Measurements from ENCODE around the gene TINCR. TPM values are rescaled to one million over a fixed set of nuclear protein-coding genes. Genes with fewer than 3 reads are reported as not detected.

TINCR gene
- total RNA-seq, 1 donor from 2014 or later, result 0.75 TPM

DNA sequence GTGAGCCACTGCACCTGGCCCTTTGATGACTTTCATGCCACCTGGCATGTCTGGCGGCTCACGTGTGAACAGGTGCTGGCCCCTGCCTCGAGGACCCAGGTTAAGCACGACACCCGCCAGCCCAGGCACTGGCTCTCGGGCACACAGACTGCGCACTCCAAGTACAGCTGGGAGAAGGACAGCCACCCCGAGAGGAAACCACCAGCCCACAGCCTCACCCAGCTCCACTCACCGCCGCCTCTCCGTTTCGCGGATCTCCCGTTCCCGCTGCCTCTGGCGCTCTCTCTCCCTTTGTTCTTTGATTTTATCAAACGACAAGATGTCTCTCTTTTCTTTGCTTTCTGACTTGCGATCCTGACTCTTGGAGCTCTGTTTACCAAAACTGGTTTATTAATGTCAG is 27.4 kb upstream of the TINCR start:
- no peak for DNase-seq (ENCODE audit: low spot score)
- no peaks in the 10 kb centered on the region for H3K27me3 Mint-ChIP-seq (ENCODE audit: insufficient read depth)
- peaks cover 49% of the 10 kb centered on the region for H3K36me3 Mint-ChIP-seq (ENCODE audit: low read depth)
- no peak overlapping the region for H3K4me3 Mint-ChIP-seq
- H3K4me1 Mint-ChIP-seq (ENCODE audit: low read depth), result peaks cover 5% of the 10 kb centered on the region
- no peaks in the 10 kb centered on the region for H3K9me3 Mint-ChIP-seq
- intact Hi-C loops (cut with micrococcal nuclease), result no loop called here
- H3K27ac Mint-ChIP-seq, result no peak overlapping the region

- Mint-ChIP-seq H3K27ac (no peak overlapping the region), H3K4me1 (ENCODE audit: low read depth) (peaks cover 5% of the 10 kb centered on the region)
- no peak for DNase-seq (ENCODE audit: low spot score)
These were observed 26.8 kb upstream of the TINCR start for GRCh38 chr19:5594521-5594950.

DNA sequence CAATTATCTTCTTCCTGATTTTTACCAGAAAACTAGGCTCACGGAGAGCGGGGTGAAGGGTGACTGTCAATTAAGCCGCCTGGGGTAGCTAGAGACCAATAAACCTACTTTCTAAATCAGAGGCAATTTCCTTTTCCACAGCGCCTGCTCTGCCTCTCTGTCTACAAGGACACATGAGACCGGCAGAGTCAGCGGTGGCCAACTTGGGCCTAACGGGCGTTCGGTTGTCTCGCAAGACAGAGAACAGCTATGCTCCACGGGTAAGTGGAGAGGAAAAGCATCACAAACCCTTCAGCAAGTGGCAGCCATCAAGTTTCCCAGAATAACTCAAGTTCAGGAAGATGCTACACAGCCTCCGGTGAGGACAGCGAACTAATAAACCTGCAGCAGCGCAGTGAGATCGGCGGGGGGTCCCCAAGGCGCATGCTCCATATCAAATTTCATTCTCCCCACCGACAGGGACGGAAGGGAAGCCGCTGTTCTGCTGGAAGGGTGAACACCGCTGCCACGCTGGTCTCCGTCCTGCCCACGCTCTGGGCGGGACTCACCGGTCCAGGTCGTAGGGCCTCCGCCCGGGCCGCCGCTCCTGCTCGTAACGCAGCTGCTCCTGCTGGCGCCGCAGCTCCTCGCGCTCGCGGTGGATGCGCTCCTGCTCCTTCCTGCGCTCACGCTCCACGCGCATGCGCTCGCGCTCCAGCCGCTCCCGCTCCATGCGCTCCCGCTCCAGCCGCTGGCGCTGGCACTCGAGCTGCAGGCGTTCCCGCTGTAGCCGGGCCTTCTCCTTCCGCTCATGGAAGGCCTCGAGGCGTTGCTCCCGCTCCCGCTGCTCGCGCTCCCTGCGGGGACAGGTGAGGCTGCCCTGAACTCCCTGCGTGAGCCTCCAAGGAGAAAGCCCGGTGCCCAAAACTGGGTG is 25.8 kb upstream of the TINCR start:
- H3K27ac Mint-ChIP-seq, result no peak overlapping the region
- peaks cover 5% of the 10 kb centered on the region for H3K4me1 Mint-ChIP-seq (ENCODE audit: low read depth)
- no peak for DNase-seq (ENCODE audit: low spot score)
- no peaks in the 10 kb centered on the region for H3K9me3 Mint-ChIP-seq
- no peaks in the 10 kb centered on the region for H3K27me3 Mint-ChIP-seq (ENCODE audit: insufficient read depth)
- no peak overlapping the region for H3K4me3 Mint-ChIP-seq
- intact Hi-C loops (cut with micrococcal nuclease), result no loop called here
- H3K36me3 Mint-ChIP-seq (ENCODE audit: low read depth), result peaks cover 41% of the 10 kb centered on the region

More at GRCh38 chr19:5594521-5594950, 26.8 kb upstream of the TINCR start:
- Mint-ChIP-seq H3K4me3 (no peak overlapping the region), H3K27me3 (ENCODE audit: insufficient read depth) (no peaks in the 10 kb centered on the region), H3K9me3 (no peaks in the 10 kb centered on the region), H3K36me3 (ENCODE audit: low read depth) (peaks cover 48% of the 10 kb centered on the region)
- intact Hi-C loops (cut with micrococcal nuclease), result no loop called here

DNA sequence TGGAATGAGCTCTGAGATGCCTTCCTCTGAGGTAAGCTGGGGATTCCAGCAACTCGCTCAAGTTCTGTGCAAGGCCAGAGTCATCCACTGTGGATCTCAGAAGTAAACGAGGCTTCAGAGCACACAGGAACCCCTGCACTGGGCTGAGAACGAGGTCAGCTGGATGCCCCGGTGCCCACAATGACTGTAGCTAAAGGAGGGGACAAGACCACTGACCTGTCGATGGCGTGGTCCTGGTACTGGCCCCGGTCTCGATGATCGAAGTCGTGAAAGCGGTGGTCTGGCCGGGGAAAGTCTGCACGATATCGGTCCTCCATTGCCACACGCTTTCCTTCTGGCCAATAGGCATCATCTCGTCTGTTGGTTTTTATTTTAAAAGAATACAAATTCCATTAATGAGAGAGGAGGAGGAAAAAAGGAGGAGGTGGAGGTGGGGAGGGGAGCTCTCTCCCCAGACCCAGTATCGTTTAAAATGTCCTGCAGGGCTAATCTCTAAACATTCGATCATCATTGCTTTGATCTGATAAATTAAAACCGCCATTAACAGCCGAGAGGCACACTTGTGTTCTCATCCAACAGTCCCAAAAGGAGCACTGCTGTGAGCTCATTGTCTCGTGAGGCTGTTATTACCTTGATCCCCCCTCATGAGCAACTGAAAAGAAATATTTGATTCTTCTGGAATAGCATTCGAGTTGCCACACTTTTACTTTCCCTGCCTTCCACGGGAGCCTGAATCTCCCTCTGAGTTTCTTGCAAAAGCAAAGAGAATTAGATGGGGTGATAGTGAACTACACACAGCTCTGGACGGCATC is 25.0 kb upstream of the TINCR start:
- DNase-seq (ENCODE audit: low spot score), result no peak
- H3K4me3 Mint-ChIP-seq, result no peak overlapping the region
- no peaks in the 10 kb centered on the region for H3K9me3 Mint-ChIP-seq
- no peaks in the 10 kb centered on the region for H3K27me3 Mint-ChIP-seq (ENCODE audit: insufficient read depth)
- no peak overlapping the region for H3K27ac Mint-ChIP-seq
- intact Hi-C loops (cut with micrococcal nuclease), result no loop called here
- peaks cover 47% of the 10 kb centered on the region for H3K36me3 Mint-ChIP-seq (ENCODE audit: low read depth)
- H3K4me1 Mint-ChIP-seq (ENCODE audit: low read depth), result peaks cover 5% of the 10 kb centered on the region

- no peak overlapping the region for H3K27ac Mint-ChIP-seq
- H3K9me3 Mint-ChIP-seq, result no peaks in the 10 kb centered on the region
- no peaks in the 10 kb centered on the region for H3K27me3 Mint-ChIP-seq (ENCODE audit: insufficient read depth)
- H3K36me3 Mint-ChIP-seq (ENCODE audit: low read depth), result peaks cover 43% of the 10 kb centered on the region
- intact Hi-C loops (cut with micrococcal nuclease), result no loop called here
- peaks cover 5% of the 10 kb centered on the region for H3K4me1 Mint-ChIP-seq (ENCODE audit: low read depth)
- DNase-seq (ENCODE audit: low spot score), result no peak
- H3K4me3 Mint-ChIP-seq, result no peak overlapping the region
These were observed 23.7 kb upstream of the TINCR start for GRCh38 chr19:5591476-5591875.

DNA sequence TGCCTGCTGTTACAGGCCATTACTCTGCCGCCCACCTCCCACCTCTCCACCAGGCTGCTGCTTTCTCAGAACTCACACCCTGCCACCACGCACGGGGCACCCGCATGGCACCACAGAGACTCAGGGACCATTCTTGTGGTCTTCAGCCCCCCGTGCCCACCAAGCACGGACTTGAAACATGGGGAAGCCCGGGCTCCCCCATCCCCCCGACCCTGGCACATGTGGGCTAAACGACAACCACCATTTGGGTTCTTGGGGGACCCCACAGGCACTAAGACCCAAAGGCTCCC is 23.1 kb upstream of the TINCR start:
- Mint-ChIP-seq H3K4me3 (no peak overlapping the region), H3K9me3 (no peaks in the 10 kb centered on the region), H3K36me3 (ENCODE audit: low read depth) (peaks cover 43% of the 10 kb centered on the region), H3K27me3 (ENCODE audit: insufficient read depth) (no peaks in the 10 kb centered on the region), H3K27ac (no peak overlapping the region), H3K4me1 (ENCODE audit: low read depth) (peaks cover 8% of the 10 kb centered on the region)
- intact Hi-C loops (cut with micrococcal nuclease), result no loop called here
- DNase-seq (ENCODE audit: low spot score), result no peak

DNA sequence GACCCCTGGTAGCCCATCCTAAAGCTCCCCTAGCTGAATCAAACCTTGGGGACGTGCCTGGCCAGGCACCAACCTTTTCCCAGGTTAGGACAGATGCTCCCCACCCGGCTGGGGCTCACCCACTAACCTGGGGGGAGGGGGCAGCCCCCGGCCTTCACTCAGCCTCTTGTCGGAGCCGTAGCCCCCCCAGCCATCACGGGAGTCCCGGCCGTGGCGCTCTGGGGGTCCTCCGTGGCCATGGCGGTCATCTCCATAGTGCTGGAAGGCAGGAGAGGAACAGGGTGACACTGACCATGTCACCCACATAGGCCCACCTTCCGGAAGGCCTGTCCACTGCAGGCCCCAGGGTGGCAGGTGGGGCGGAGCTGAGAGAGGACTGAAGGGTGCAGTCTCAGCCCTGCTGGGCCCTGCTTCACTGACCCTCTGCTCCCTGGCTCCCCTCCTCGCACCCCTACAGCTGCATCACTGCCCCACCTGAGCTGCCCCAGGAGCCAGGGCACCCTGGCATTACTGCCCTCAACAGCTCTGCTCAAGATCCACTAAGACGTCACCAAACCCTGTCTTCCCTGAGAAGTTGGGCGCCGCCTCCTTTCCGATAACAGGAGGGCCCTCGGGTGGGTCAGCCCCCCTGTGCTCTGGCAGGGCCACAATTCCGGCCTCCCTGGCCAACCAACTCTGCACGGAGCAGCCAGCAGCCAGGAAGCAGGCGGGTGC is 22.6 kb upstream of the TINCR start:
- intact Hi-C loops (cut with micrococcal nuclease), result no loop called here
- H3K4me1 Mint-ChIP-seq (ENCODE audit: low read depth), result peaks cover 10% of the 10 kb centered on the region
- H3K36me3 Mint-ChIP-seq (ENCODE audit: low read depth), result peaks cover 43% of the 10 kb centered on the region
- H3K27me3 Mint-ChIP-seq (ENCODE audit: insufficient read depth), result no peaks in the 10 kb centered on the region
- H3K4me3 Mint-ChIP-seq, result no peak overlapping the region
- no peaks in the 10 kb centered on the region for H3K9me3 Mint-ChIP-seq
- no peak overlapping the region for H3K27ac Mint-ChIP-seq
- no peak for DNase-seq (ENCODE audit: low spot score)

DNA sequence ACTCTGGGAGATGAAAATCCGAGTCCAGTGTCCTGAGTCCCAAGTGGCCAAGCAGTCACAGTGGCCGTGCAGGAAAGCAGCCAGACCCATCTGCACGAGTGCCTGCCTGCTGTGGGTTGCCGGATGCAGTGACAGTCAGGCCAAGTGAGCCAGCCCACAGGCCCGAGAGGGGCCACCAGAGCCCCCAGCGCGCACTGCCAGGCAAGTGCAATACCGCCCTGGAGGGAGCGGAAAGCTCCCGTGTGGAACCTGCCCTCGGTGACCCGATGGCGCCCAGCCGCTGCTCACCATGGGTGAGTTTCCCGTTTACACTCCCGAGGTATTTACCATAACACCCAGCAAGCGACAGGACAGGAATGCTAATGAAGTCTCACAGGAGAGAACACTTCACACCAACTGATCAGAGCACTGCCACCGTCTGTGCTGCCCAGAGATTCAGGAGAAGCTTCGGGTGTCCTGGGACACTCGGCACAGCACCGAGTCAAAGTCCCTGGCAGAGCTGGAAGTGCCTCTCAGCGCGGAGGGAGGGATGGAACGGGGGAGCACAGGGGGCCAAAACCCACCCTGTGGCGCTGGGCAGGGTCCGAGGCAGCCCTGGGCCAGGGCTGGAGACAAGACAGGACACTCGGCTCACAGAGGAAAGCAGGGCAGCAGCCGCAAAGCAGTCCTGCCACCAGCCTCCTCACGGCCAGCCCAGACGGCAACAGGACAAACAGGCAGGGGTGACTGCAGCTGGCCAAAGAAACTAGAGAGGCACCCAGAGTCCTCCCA is 21.3 kb upstream of the TINCR start:
- H3K27ac Mint-ChIP-seq, result no peak overlapping the region
- no peaks in the 10 kb centered on the region for H3K27me3 Mint-ChIP-seq (ENCODE audit: insufficient read depth)
- peaks cover 39% of the 10 kb centered on the region for H3K36me3 Mint-ChIP-seq (ENCODE audit: low read depth)
- intact Hi-C loops (cut with micrococcal nuclease), result no loop called here
- H3K4me1 Mint-ChIP-seq (ENCODE audit: low read depth), result peaks cover 8% of the 10 kb centered on the region
- H3K9me3 Mint-ChIP-seq, result no peaks in the 10 kb centered on the region
- DNase-seq (ENCODE audit: low spot score), result no peak
- no peak overlapping the region for H3K4me3 Mint-ChIP-seq

DNA sequence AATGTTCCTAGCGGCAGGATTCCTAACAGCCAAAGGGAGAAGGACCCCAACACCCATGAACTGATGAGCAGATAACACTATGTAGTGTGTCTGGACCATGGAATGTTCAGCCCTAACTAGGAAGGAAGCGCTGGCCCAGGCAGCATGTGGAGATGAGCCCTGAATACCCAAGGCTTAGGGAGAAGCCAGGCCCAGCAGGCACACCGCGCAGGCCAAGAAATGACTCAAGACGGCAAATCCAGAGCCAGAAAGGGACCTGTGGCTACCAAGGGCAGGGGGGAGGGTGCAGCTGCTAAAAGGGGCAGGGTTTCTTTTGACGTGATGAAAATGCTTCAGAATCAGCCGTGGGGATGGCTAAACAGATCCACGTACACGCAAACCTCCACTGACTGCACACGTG is 20.7 kb upstream of the TINCR start:
- DNase-seq (ENCODE audit: low spot score), result no peak
- Mint-ChIP-seq H3K9me3 (no peaks in the 10 kb centered on the region), H3K36me3 (ENCODE audit: low read depth) (peaks cover 38% of the 10 kb centered on the region), H3K4me3 (no peak overlapping the region), H3K27me3 (ENCODE audit: insufficient read depth) (no peaks in the 10 kb centered on the region), H3K27ac (no peak overlapping the region), H3K4me1 (ENCODE audit: low read depth) (peaks cover 8% of the 10 kb centered on the region)
- intact Hi-C loops (cut with micrococcal nuclease), result no loop called here

- Mint-ChIP-seq H3K4me3 (peak overlapping the region; percentile 15), H3K36me3 (ENCODE audit: low read depth) (peaks cover 30% of the 10 kb centered on the region), H3K9me3 (no peaks in the 10 kb centered on the region), H3K4me1 (ENCODE audit: low read depth) (peaks cover 8% of the 10 kb centered on the region), H3K27me3 (ENCODE audit: insufficient read depth) (no peaks in the 10 kb centered on the region), H3K27ac (no peak overlapping the region)
- intact Hi-C loops (cut with micrococcal nuclease), result no loop called here
- no peak for DNase-seq (ENCODE audit: low spot score)
These were observed 19.9 kb upstream of the TINCR start for GRCh38 chr19:5587661-5588060.

- Mint-ChIP-seq H3K4me3 (no peak overlapping the region), H3K9me3 (no peaks in the 10 kb centered on the region), H3K27me3 (ENCODE audit: insufficient read depth) (no peaks in the 10 kb centered on the region), H3K4me1 (ENCODE audit: low read depth) (peaks cover 8% of the 10 kb centered on the region), H3K27ac (no peak overlapping the region), H3K36me3 (ENCODE audit: low read depth) (peaks cover 26% of the 10 kb centered on the region)
- intact Hi-C loops (cut with micrococcal nuclease), result no loop called here
- no peak for DNase-seq (ENCODE audit: low spot score)
These were observed 19.3 kb upstream of the TINCR start for GRCh38 chr19:5587071-5587455.

DNA sequence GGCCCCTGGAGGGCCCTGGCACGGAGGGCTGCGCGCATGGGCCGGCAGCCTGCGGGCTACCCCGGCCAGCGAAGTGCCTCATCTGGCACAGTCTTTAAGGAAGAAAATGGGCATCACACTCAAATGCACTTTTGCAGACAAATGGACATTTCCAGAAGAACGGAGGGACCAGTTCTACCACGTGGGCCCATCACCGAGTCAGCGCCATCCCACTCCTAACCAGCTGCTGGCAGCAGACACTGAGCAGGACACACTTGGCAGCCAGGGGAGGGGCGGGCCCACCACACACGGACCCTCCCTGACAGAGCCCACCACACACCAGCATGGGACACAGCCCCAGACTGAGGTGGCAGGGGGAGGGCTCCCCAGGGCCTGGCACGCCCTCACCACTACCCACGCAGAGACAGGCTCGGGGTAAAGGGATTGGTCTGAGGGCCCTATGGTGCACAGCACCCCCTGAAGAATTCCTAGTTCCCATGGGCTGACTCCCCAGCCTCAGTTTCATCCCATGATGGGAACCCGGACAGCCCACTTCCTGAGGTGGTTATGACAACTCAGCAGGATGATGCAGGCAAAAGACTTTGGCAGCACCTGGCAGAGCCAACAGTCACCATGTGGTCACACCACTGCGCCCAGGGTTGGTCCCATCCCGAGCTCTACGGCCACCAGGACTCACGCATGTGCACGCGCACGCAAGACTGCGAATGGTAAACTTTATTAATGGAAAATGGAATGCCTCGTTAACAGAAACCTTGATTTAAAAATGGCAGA is 18.7 kb upstream of the TINCR start:
- Mint-ChIP-seq H3K27ac (peak overlapping the region; percentile 7), H3K27me3 (ENCODE audit: insufficient read depth) (no peaks in the 10 kb centered on the region), H3K36me3 (ENCODE audit: low read depth) (peaks cover 21% of the 10 kb centered on the region), H3K4me1 (ENCODE audit: low read depth) (peaks cover 8% of the 10 kb centered on the region), H3K9me3 (no peaks in the 10 kb centered on the region), H3K4me3 (no peak overlapping the region)
- no peak for DNase-seq (ENCODE audit: low spot score)
- intact Hi-C loops (cut with micrococcal nuclease), result no loop called here
